ENCODE data around the gene SNRNP35.

The SNRNP35 gene

GRCh38 chr12:123482876-123483275, 24.9 kb downstream of the SNRNP35 start:
- ChIA-PET CTCF (interaction anchor here (0.6 kb wide), 1 partner anchor 44 kb away, joined by 3 read pairs; no protein-coding TSS in a partner anchor), POLR2A (ENCODE audit: low non-redundant PET) (no interaction called here)
- no peak for DNase-seq (ENCODE audit: low spot score)
- no peak overlapping the region for H3K27ac ChIP-seq
- TF ChIP-seq CTCF (conservative IDR thresholded peaks at IDR 0.05; ENCODE audit: low read depth): no peak

DNA sequence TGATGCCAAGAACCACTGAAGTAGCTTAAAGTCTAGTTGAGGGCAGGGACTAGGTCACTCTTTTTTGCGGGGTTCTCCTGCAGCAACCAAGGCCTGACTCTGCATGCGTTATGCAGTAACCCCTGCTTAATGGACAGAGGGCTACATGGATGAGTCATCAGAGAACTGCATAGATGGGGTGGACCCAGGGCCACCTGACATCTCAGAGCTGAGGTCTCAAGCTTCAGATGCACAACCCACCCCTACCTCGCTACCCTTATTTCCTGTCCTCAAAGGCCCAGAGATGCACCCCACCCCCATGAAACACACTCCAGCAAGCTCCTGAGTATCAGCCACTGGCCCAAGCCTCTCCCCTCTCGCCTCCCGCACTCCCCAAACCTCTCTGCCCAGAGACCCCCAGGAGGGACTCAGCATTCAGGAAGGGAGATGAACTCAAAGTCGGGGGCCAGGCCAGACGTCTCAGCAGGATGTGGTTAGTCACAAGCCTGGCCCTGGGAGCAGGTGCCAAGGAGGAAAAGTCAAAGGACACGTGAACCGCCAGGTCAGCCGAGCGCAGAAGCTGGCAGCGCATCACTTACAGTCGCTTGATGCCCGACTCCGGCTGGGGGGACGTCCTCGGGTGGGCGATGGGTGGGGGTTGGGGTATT, 25.8 kb downstream of the SNRNP35 start:
- TF ChIP-seq CTCF (conservative IDR thresholded peaks at IDR 0.05; ENCODE audit: low read depth): no peak
- H3K27ac ChIP-seq: peak overlapping the region; percentile 4; the same call in 1 of the 2 replicates
- no peak for DNase-seq (ENCODE audit: low spot score)
- ChIA-PET CTCF (interaction anchor here (0.6 kb wide), 1 partner anchor 45 kb away, joined by 3 read pairs; no protein-coding TSS in a partner anchor), POLR2A (ENCODE audit: low non-redundant PET) (no interaction called here)

DNA sequence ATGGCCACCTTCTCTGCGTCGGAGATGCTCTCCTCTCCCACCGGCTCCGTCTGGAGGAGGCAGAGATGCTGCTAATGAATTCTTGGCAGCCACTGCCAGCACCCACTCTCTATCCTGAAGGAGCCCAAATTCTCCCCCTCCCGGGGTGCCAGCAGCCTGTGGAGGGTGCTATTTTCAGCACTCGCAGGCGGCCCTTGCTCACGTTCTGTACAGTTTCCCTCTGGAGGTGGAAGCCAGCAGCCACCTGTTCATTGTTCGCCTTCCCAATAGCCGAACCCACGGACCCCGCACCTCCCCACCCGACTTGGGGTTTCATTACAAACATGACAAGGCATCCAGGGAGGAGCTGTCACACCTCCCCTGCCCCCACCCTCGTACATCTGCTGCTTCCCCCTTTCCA, 27.8 kb downstream of the SNRNP35 start:
- H3K27ac ChIP-seq: no peak overlapping the region
- CTCF ChIA-PET: no interaction called here
- POLR2A ChIA-PET (ENCODE audit: low non-redundant PET): no interaction called here
- DNase-seq (ENCODE audit: low spot score): no peak
- TF ChIP-seq CTCF (conservative IDR thresholded peaks at IDR 0.05; ENCODE audit: low read depth): no peak

DNA sequence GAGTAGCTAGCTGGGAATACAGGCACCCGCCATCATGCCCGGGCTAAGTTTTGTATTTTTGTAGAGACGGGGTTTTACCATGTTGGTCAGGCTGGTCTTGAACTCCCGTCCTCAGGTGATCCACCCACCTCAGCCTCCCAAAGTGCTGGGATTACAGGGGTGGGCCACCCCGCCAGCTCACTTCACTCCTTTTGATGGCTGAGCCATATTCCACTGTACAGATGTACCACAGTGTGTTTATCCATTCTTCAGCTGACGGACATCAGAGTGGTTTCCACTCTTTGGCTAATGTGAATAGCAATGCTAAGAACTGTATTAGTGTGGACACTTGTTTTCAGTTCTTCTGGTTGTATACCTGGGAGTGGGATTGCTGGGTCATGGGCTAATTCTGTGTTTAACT, 29.5 kb downstream of the SNRNP35 start:
- DNase-seq (ENCODE audit: low spot score): no peak
- ChIA-PET CTCF (interaction anchor here (0.6 kb wide), 1 partner anchor 698 kb away, joined by 3 read pairs; no protein-coding TSS in a partner anchor), POLR2A (ENCODE audit: low non-redundant PET) (no interaction called here)
- no peak overlapping the region for H3K27ac ChIP-seq
- no peak for TF ChIP-seq CTCF (conservative IDR thresholded peaks at IDR 0.05; ENCODE audit: low read depth)

GRCh38 chr12:123488539-123489230, 30.7 kb downstream of the SNRNP35 start:
- DNase-seq (ENCODE audit: low spot score): no peak
- ChIA-PET POLR2A (ENCODE audit: low non-redundant PET) (no interaction called here), CTCF (no interaction called here)
- TF ChIP-seq CTCF (conservative IDR thresholded peaks at IDR 0.05; ENCODE audit: low read depth): no peak
- no peak overlapping the region for H3K27ac ChIP-seq

DNA sequence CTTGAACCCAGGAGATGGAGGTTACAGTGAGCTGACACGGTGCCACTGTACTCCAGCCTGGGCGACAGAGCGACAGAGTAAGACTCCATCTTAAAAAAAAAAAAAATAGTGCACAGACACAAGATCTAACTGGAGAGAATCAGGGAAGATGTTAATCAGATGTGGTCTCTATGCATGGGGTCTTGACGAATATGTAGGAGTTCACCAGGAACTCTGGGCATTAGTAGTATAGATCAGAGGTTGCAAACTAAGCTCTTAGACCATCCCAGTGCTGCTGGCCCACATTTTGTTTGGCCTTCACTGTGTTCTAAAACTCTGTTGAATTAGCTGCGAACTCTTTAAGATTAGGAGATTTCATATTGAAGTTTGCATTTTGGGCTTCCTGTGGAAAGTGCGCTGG, 31.6 kb downstream of the SNRNP35 start:
- ChIA-PET POLR2A (ENCODE audit: low non-redundant PET) (interaction anchor here (0.5 kb wide), 1 partner anchor 119 kb away, joined by 5 read pairs; no protein-coding TSS in a partner anchor), CTCF (no interaction called here)
- TF ChIP-seq CTCF (conservative IDR thresholded peaks at IDR 0.05; ENCODE audit: low read depth): no peak
- DNase-seq (ENCODE audit: low spot score): no peak
- peak overlapping the region; percentile 36; the same call in 1 of the 2 replicates for H3K27ac ChIP-seq

Data from RWPE1 (cell line).